GM12878 (cell line): ENCODE measurements around the gene LSP1. TPM values are rescaled to one million over a fixed set of nuclear protein-coding genes. Genes with fewer than 3 reads are reported as not detected.

Source experiments
- ATAC-seq: fragments of 200-7000 bp; cut with Tn5 transposase; 3 replicates; pipeline ENCODE4 v1.9.1; 2020; ENCODE audit warnings: mild to moderate bottlenecking, moderate library complexity
- BruUV-seq: library from RNA; stranded (reverse); fragments of 400-500 nt; replicated peaks from 2 replicates; lab custom pipeline; 2021; lab: Mats Ljungman, UMichigan
- CTCF ChIA-PET: fragments of 300-600 bp; sonication (Branson Sonifier 250); formaldehyde crosslinking; extraction: SDS; loops from one replicate; lab custom pipeline; 2021; ENCODE audit warnings: inconsistent platforms; lab: Yijun Ruan, JAX
- POLR2A ChIA-PET: fragments of 350-600 bp; formaldehyde crosslinking; extraction: SDS; loops from one replicate; lab custom pipeline; 2021; ENCODE audit warnings: inconsistent platforms; lab: Charles Lee
- RAD21 ChIA-PET: fragments of 300-600 bp; sonication (Branson Sonifier 250); formaldehyde crosslinking; loops from one replicate; lab custom pipeline; 2023; ENCODE audit warnings: antibody characterized with exemption; ENCODE audit not compliant: unreplicated experiment; lab: Charles Lee
- SMC1A ChIA-PET: fragments of 300-600 bp; sonication (Branson Sonifier 250); formaldehyde crosslinking; loops from one replicate; lab custom pipeline; 2023; ENCODE audit not compliant: unreplicated experiment, uncharacterized antibody; lab: Charles Lee
- DNase-seq: peaks from one replicate; pipeline ENCODE4 v3.0.0-alpha.2; 2011; ENCODE audit warnings: low read depth, low spot score
- FAIRE-seq: peaks from 3 replicates; lab custom pipeline; 2011; peaks lifted over from hg19 to GRCh38; lab: Jason Lieb, UNC
- H2AFZ ChIP-seq: 2 replicates; pipeline ENCODE4 v1.6.0; 2011; ENCODE audit warnings: low read depth, low read length, control low read depth; ENCODE audit not compliant: control insufficient read depth
- H3K27ac ChIP-seq: 2 replicates; pipeline ENCODE4 v1.5.1; 2011; ENCODE audit warnings: control low read depth; ENCODE audit not compliant: control insufficient read depth, insufficient read depth
- H3K27me3 ChIP-seq, 2 experiments: replicated peaks in 1 of 2; 2 replicates each; pipeline versions ENCODE4 v1.6.0 to v1.6.1; 2011; ENCODE audit warnings: low read length in 1 of 2; ENCODE audit not compliant: control insufficient read depth in 2 of 2, insufficient read depth in 2 of 2
- H3K36me3 ChIP-seq, 2 experiments: 2 replicates each; pipeline ENCODE4 v1.5.1; 2011; ENCODE audit warnings: low read length in 1 of 2; ENCODE audit not compliant: control insufficient read depth in 2 of 2, insufficient read depth in 2 of 2
- H3K4me1 ChIP-seq: 2 replicates; pipeline ENCODE4 v1.6.1; 2011; ENCODE audit warnings: mild to moderate bottlenecking, low read length, moderate library complexity, mixed read lengths; ENCODE audit not compliant: control insufficient read depth, insufficient read depth
- H3K4me2 ChIP-seq: 2 replicates; pipeline ENCODE4 v1.6.0; 2011; ENCODE audit warnings: control low read depth; ENCODE audit not compliant: control insufficient read depth, insufficient read depth
- H3K4me3 ChIP-seq: fragments of 200-600 bp; sonication (generic); 2 replicates; pipeline ENCODE4 v1.5.1; 2016
- H3K79me2 ChIP-seq: 2 replicates; pipeline ENCODE4 v1.6.0; 2011; ENCODE audit warnings: low read length; ENCODE audit not compliant: control insufficient read depth, insufficient read depth
- H3K9ac ChIP-seq: 2 replicates; pipeline ENCODE4 v1.8.0; 2011; ENCODE audit warnings: low read length, control low read depth, mixed read lengths; ENCODE audit not compliant: control insufficient read depth, insufficient read depth
- H3K9me3 ChIP-seq: replicated peaks from 3 replicates; pipeline ENCODE4 v1.5.1; 2011; ENCODE audit warnings: mild to moderate bottlenecking, low read length; ENCODE audit not compliant: control insufficient read depth, insufficient read depth
- H4K20me1 ChIP-seq: 2 replicates; pipeline ENCODE4 v1.6.0; 2011; ENCODE audit not compliant: control insufficient read depth, insufficient read depth
- BMI1 ChIP-seq: fragments of 450-650 bp; IDR thresholded peaks from 2 replicates; pipeline ENCODE4 v1.6.1; 2016; ENCODE audit warnings: mild to moderate bottlenecking, moderate library complexity, borderline replicate concordance
- CHD1 ChIP-seq: IDR thresholded peaks from 2 replicates; pipeline ENCODE4 v1.6.1; 2012; ENCODE audit warnings: low read depth, low read length, improper control_type of control experiment
- E4F1 ChIP-seq: fragments of 450-650 bp; IDR thresholded peaks from 2 replicates; pipeline ENCODE4 v1.6.1; 2018; ENCODE audit warnings: borderline replicate concordance, mild to moderate bottlenecking; ENCODE audit not compliant: partially characterized antibody
- EP300 ChIP-seq, 2 experiments: fragments of 150-350 bp in 1 of 2; IDR thresholded peaks; 2 replicates each; pipeline ENCODE4 v1.6.1; 2011 to 2012; ENCODE audit warnings: low read depth in 2 of 2, low read length in 2 of 2, borderline replicate concordance in 1 of 2, improper control_type of control experiment in 1 of 2, inconsistent platforms in 1 of 2; ENCODE audit not compliant: control insufficient read depth in 1 of 2
- KLF5 ChIP-seq: fragments of 450-650 bp; IDR thresholded peaks from 2 replicates; pipeline ENCODE4 v1.6.1; 2014; ENCODE audit warnings: mild to moderate bottlenecking; ENCODE audit not compliant: partially characterized antibody
- NBN ChIP-seq: fragments of 450-650 bp; IDR thresholded peaks from 2 replicates; pipeline ENCODE4 v1.6.1; 2016
- PAX8 ChIP-seq: fragments of 450-650 bp; IDR thresholded peaks from 2 replicates; pipeline ENCODE4 v1.6.1; 2017; ENCODE audit warnings: mild to moderate bottlenecking, moderate library complexity
- PML ChIP-seq: IDR thresholded peaks from 2 replicates; pipeline ENCODE4 v1.6.1; 2012; ENCODE audit warnings: low read length, inconsistent platforms
- POLR2A ChIP-seq: IDR thresholded peaks from 2 replicates; pipeline ENCODE4 v1.6.1; 2011; ENCODE audit warnings: low read depth, mild to moderate bottlenecking, low read length
- SREBF2 ChIP-seq: IDR thresholded peaks from 2 replicates; pipeline ENCODE4 v1.6.1; 2012; ENCODE audit warnings: mild to moderate bottlenecking, low read length
- TAF1 ChIP-seq: IDR thresholded peaks from 2 replicates; pipeline ENCODE4 v1.6.1; 2011; ENCODE audit warnings: mild to moderate bottlenecking, low read depth, low read length, borderline replicate concordance
- TBL1XR1 ChIP-seq: IDR thresholded peaks from 2 replicates; pipeline ENCODE4 v1.6.1; 2012; ENCODE audit warnings: low read depth, low read length, improper control_type of control experiment
- TCF7 ChIP-seq: IDR thresholded peaks from 2 replicates; pipeline ENCODE4 v1.6.1; 2014; ENCODE audit warnings: antibody characterized with exemption, borderline replicate concordance
- ZNF622 ChIP-seq: fragments of 450-650 bp; IDR thresholded peaks from 2 replicates; pipeline ENCODE4 v1.6.1; 2017; ENCODE audit warnings: mild to moderate bottlenecking, inconsistent platforms
- WGBS: methylation state at CpG from one replicate; pipeline ENCODE4 v1.1.6; 2016; ENCODE audit warnings: low lambda C conversion rate; ENCODE audit not compliant: insufficient replicate concordance, insufficient coverage; ENCODE audit errors: missing lambda C conversion rate; 5-methylcytosine and 5-hydroxymethylcytosine counted together
- in situ Hi-C: fragments of 300-500 bp; cut with MboI; formaldehyde crosslinking; loops from 9 replicates; pipeline ENCODE4 v1.14.3; 2018; ENCODE audit warnings: mixed read lengths
- intact Hi-C: fragments of 100-400 bp; cut with micrococcal nuclease; formaldehyde crosslinking; loops from one replicate; pipeline ENCODE4 v1.14.2; 2022; ENCODE audit not compliant: unreplicated experiment
- polyA plus RNA-seq, 11 experiments: library from polyadenylated mRNA; depleted of rRNA in 4 of 11; unstranded in 6 of 11; stranded (reverse) in 5 of 11; fragments of >200 nt; fragmentation: Nextera tagmentation in 4 of 11; fragmentation: Illumina TruSeq in 1 of 11; extraction: Ambion mirVana in 4 of 11; extraction: Trizol in 1 of 11; gene quantifications; 1 replicate in 1 of 11; 2 replicates in 10 of 11; pipeline versions ENCODE4 v1.2.1 to v1.2.3, GENCODE V29; 2011 to 2016; ENCODE audit warnings: inconsistent platforms in 2 of 11, missing spikeins in 2 of 11, low read depth in 1 of 11
- total RNA-seq, 4 experiments: library from RNA; depleted of rRNA in 3 of 4; stranded (reverse); fragments of >200 nt in 3 of 4; fragmentation: Illumina TruSeq in 1 of 4; extraction: Trizol in 1 of 4; gene quantifications; 2 replicates each; pipeline versions ENCODE4 v1.2.1 to v1.2.3, GENCODE V29; 2013 to 2021

Gene LSP1
- total and polyA plus RNA-seq, 10 of the 15 experiments (the other 5 are each of a cell fraction or from before 2014, with no cell fraction given) = 19.2 to 488 (median 369) TPM

GRCh38 chr11:1878137-1879031, 25.5 kb downstream of the LSP1 start:
- no peak for ATAC-seq
- no peaks in the 10 kb centered on the region for H3K9me3 ChIP-seq
- RAD21 ChIA-PET = no interaction called here
- no peaks in the 10 kb centered on the region; the same call in none of the 2 replicates for H3K79me2 ChIP-seq
- TF ChIP-seq ZNF622 (no peak), KLF5 (no peak), TBL1XR1 (no peak), BMI1 (no peak), E4F1 (no peak), PML (no peak), NBN (no peak), TAF1 (no peak), EP300 (IDR thresholded peaks at IDR 0.05; ENCODE audit: borderline replicate concordance in 1 of 2, control insufficient read depth in 1 of 2, low read depth in 2 of 2, low read length in 2 of 2) (no peak), CHD1 (no peak), TCF7 (no peak), POLR2A (no peak), SREBF2 (no peak), PAX8 (no peak)
- WGBS = 90% methylated on average over 24 of the region's 30 CpGs
- in situ Hi-C loops = no loop called here
- no TSS peak for BruUV-seq
- SMC1A ChIA-PET = no interaction called here
- DNase-seq = no peak
- POLR2A ChIA-PET = no interaction called here
- no peak overlapping the region for H3K4me3 ChIP-seq
- H2AFZ ChIP-seq = no peak overlapping the region
- peaks cover 4 to 23% of the 10 kb centered on the region in 2 experiments; a peak in 3 of 4 replicates for H3K36me3 ChIP-seq
- H3K27me3 ChIP-seq = no peaks in the 10 kb centered on the region
- H3K27ac ChIP-seq = no peak overlapping the region
- H4K20me1 ChIP-seq = 0 out of 2 replicates have a peak, but pooled peaks cover 3% of the 10 kb centered on the region
- no peak overlapping the region for H3K9ac ChIP-seq
- no peak overlapping the region for H3K4me2 ChIP-seq
- no peak for FAIRE-seq
- intact Hi-C loops = no loop called here
- no peaks in the 10 kb centered on the region; the same call in 1 of the 2 replicates for H3K4me1 ChIP-seq
- CTCF ChIA-PET = interaction anchor here (0.5 to 1.0 kb wide), 2 partner anchors 26 to 39 kb away, joined by 3 to 4 read pairs; partner anchors contain the start of gene LSP1
